CD8-positive, alpha-beta memory T cell (primary cell): ENCODE measurements around the gene TBC1D12. TPM values are rescaled to one million over a fixed set of nuclear protein-coding genes. Genes with fewer than 3 reads are reported as not detected.

Source experiments
- CTCF ChIA-PET: fragments of 350-600 bp; sonication (Branson Sonifier 250); formaldehyde crosslinking; loops from one replicate; lab custom pipeline; 2021; ENCODE audit warnings: antibody characterized with exemption; lab: Charles Lee
- POLR2A ChIA-PET: fragments of 350-600 bp; sonication (Branson Sonifier 250); formaldehyde crosslinking; loops from one replicate; lab custom pipeline; 2021; ENCODE audit warnings: antibody characterized with exemption; lab: Charles Lee
- DNase-seq, 5 donors: peaks; one replicate each; pipeline versions ENCODE4 v3.0.0 to v3.0.0-alpha.2; 2020 to 2022; ENCODE audit warnings: mixed read lengths in 1 of 5
- H3K27ac ChIP-seq: one replicate; pipeline ENCODE4 v1.7.0; 2013; ENCODE audit warnings: low read depth, mild to moderate bottlenecking, low read length, moderate library complexity
- H3K27me3 ChIP-seq: 2 replicates; pipeline ENCODE4 v1.7.0; 2013; ENCODE audit warnings: low read length, mild to moderate bottlenecking; ENCODE audit not compliant: insufficient read depth, poor library complexity, severe bottlenecking
- H3K36me3 ChIP-seq: 2 replicates; pipeline ENCODE4 v1.7.0; 2013; ENCODE audit warnings: mild to moderate bottlenecking, low read length, moderate library complexity; ENCODE audit not compliant: insufficient read depth
- H3K4me1 ChIP-seq: 2 replicates; pipeline ENCODE4 v1.7.0; 2013; ENCODE audit warnings: mild to moderate bottlenecking, low read length, moderate library complexity; ENCODE audit not compliant: insufficient read depth
- H3K4me3 ChIP-seq: 2 replicates; pipeline ENCODE4 v1.7.0; 2013; ENCODE audit warnings: mild to moderate bottlenecking, low read length
- H3K9me3 ChIP-seq: 2 replicates; pipeline ENCODE4 v1.7.0; 2013; ENCODE audit warnings: mild to moderate bottlenecking, low read length
- H3K27ac Mint-ChIP-seq, 8 donors: one replicate each; pipeline ENCODE4 v1.8.0; 2020 to 2021; ENCODE audit warnings: mixed read lengths in 8 of 8, mild to moderate bottlenecking in 6 of 8, inconsistent platforms in 3 of 8, moderate library complexity in 3 of 8
- H3K27me3 Mint-ChIP-seq, 2 donors: one replicate each; pipeline ENCODE4 v1.8.0; 2020 to 2021; ENCODE audit warnings: mixed read lengths in 2 of 2, mild to moderate bottlenecking in 1 of 2, moderate library complexity in 1 of 2
- H3K36me3 Mint-ChIP-seq, 3 donors: one replicate each; pipeline ENCODE4 v1.8.0; 2020 to 2021; ENCODE audit warnings: mixed read lengths in 3 of 3, inconsistent platforms in 1 of 3, mild to moderate bottlenecking in 1 of 3
- H3K4me1 Mint-ChIP-seq, 3 donors: one replicate each; pipeline ENCODE4 v1.8.0; 2020 to 2021; ENCODE audit warnings: mixed read lengths in 3 of 3, inconsistent platforms in 1 of 3, mild to moderate bottlenecking in 1 of 3
- H3K4me3 Mint-ChIP-seq, 7 donors: one replicate each; pipeline ENCODE4 v1.8.0; 2020 to 2021; ENCODE audit warnings: mixed read lengths in 7 of 7, mild to moderate bottlenecking in 6 of 7, moderate library complexity in 4 of 7, inconsistent platforms in 2 of 7
- H3K9me3 Mint-ChIP-seq, 5 donors: one replicate each; pipeline ENCODE4 v1.8.0; 2020 to 2022; ENCODE audit warnings: mixed read lengths in 5 of 5, mild to moderate bottlenecking in 3 of 5, moderate library complexity in 2 of 5, inconsistent platforms in 1 of 5
- polyA plus RNA-seq: library from polyadenylated mRNA; unstranded; fragments of 300-500 nt; fragmentation: Illumina TruSeq; gene quantifications from one replicate; pipeline ENCODE4 v1.2.3, GENCODE V29; 2021
- total RNA-seq, 2 experiments: library from RNA; stranded (reverse); gene quantifications; one replicate each; pipeline ENCODE4 v1.2.3, GENCODE V29; 2021

TBC1D12 gene
- total and polyA plus RNA-seq, 3 experiments from 2014 or later, result 0.46 to 0.78 TPM; not detected in 1

- Mint-ChIP-seq H3K9me3 (no peaks in the 10 kb centered on the region), H3K36me3 (peaks cover 0 to 5% (median 1%) of the 10 kb centered on the region in 3 donors), H3K27ac (no peak overlapping the region), H3K4me3 (no peak overlapping the region), H3K4me1 (no peaks in the 10 kb centered on the region), H3K27me3 (peaks cover 39 to 66% of the 10 kb centered on the region in 2 donors)
- Histone ChIP-seq H3K36me3 (no peaks in the 10 kb centered on the region), H3K9me3 (no peaks in the 10 kb centered on the region), H3K4me1 (no peaks in the 10 kb centered on the region), H3K27ac (no peak overlapping the region), H3K4me3 (no peak overlapping the region), H3K27me3 (peaks cover 12% of the 10 kb centered on the region)
- DNase-seq, result no peak
- CTCF ChIA-PET, result no interaction called here
- POLR2A ChIA-PET, result no interaction called here
These were observed 6.8 kb downstream of the TBC1D12 start for GRCh38 chr10:94409021-94409657.

DNA sequence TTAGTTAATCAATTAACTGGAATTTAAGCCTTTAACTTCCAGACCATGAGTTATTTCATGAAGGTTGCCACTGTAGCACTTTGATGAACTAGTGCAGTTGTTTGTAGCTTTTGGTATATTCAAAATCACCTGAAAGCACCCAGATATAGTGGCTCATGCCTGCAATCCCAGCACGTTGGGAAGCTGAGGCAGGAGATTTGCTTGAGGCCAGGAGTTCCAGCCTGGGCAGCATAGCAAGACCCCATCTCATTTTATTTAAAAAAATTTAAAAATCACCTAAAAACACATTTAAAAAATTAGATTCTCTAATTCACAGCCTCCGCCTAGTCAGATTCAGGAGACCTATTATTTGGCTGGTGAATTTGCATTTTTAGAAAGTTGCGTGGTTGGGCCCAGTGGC, 9.0 kb downstream of the TBC1D12 start:
- H3K27ac ChIP-seq, result no peak overlapping the region
- ChIA-PET POLR2A (no interaction called here), CTCF (no interaction called here)
- H3K27me3 Mint-ChIP-seq, result peaks cover 29 to 59% of the 10 kb centered on the region in 2 donors
- no peak overlapping the region for H3K27ac Mint-ChIP-seq
- H3K4me1 Mint-ChIP-seq, result no peaks in the 10 kb centered on the region
- H3K4me3 Mint-ChIP-seq, result no peak overlapping the region
- peaks cover 2% of the 10 kb centered on the region for H3K27me3 ChIP-seq
- DNase-seq, result no peak
- no peaks in the 10 kb centered on the region for H3K4me1 ChIP-seq
- H3K9me3 ChIP-seq, result no peaks in the 10 kb centered on the region
- H3K36me3 Mint-ChIP-seq, result peaks cover 0 to 1% (median 0%) of the 10 kb centered on the region in 3 donors
- H3K36me3 ChIP-seq, result no peaks in the 10 kb centered on the region
- H3K4me3 ChIP-seq, result no peak overlapping the region
- no peaks in the 10 kb centered on the region for H3K9me3 Mint-ChIP-seq

- H3K36me3 Mint-ChIP-seq, result no peaks in the 10 kb centered on the region
- no peaks in the 10 kb centered on the region for H3K9me3 ChIP-seq
- H3K4me1 ChIP-seq, result no peaks in the 10 kb centered on the region
- H3K27me3 ChIP-seq, result peaks cover 2% of the 10 kb centered on the region
- H3K4me3 ChIP-seq, result no peak overlapping the region
- no peak for DNase-seq
- no peak overlapping the region for H3K27ac ChIP-seq
- H3K9me3 Mint-ChIP-seq, result no peaks in the 10 kb centered on the region
- H3K4me3 Mint-ChIP-seq, result no peak overlapping the region
- H3K27me3 Mint-ChIP-seq, result peaks cover 21 to 53% of the 10 kb centered on the region in 2 donors
- no peaks in the 10 kb centered on the region for H3K36me3 ChIP-seq
- ChIA-PET CTCF (no interaction called here), POLR2A (no interaction called here)
- H3K27ac Mint-ChIP-seq, result no peak overlapping the region
- no peaks in the 10 kb centered on the region for H3K4me1 Mint-ChIP-seq
These were observed 10.1 kb downstream of the TBC1D12 start for GRCh38 chr10:94412449-94412848.

- H3K4me1 ChIP-seq, result no peaks in the 10 kb centered on the region
- H3K27me3 ChIP-seq, result peaks cover 2% of the 10 kb centered on the region
- H3K4me3 ChIP-seq, result no peak overlapping the region
- POLR2A ChIA-PET, result no interaction called here
- H3K36me3 Mint-ChIP-seq, result no peaks in the 10 kb centered on the region
- peaks cover 14 to 44% of the 10 kb centered on the region in 2 donors for H3K27me3 Mint-ChIP-seq
- DNase-seq, result no peak
- H3K4me1 Mint-ChIP-seq, result no peaks in the 10 kb centered on the region
- H3K27ac Mint-ChIP-seq, result no peak overlapping the region
- no peaks in the 10 kb centered on the region for H3K36me3 ChIP-seq
- no peaks in the 10 kb centered on the region for H3K9me3 Mint-ChIP-seq
- CTCF ChIA-PET, result no interaction called here
- no peak overlapping the region for H3K4me3 Mint-ChIP-seq
- no peak overlapping the region for H3K27ac ChIP-seq
- H3K9me3 ChIP-seq, result no peaks in the 10 kb centered on the region
These were observed 11.0 kb downstream of the TBC1D12 start for GRCh38 chr10:94413361-94413760.

DNA sequence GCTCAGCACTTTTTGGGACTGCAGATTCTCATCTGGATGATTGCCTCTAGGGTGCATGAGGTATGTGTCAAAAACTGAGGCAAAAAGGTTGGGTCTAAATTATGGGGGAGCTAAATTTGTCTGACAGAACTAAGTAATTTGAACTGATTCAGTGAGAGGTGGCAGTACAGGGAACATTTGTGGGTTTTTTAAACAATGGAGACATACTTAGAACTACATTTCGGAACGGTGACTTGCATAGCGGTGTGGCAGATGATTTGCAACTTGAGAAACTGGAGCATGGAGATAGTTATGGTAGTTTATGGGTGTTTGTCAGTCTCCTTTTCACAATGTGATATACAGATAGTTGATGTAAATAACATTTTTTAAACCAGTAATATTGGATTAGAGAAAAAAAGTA, 14.6 kb downstream of the TBC1D12 start:
- Histone ChIP-seq H3K4me3 (no peak overlapping the region), H3K27me3 (no peaks in the 10 kb centered on the region), H3K4me1 (no peaks in the 10 kb centered on the region), H3K36me3 (no peaks in the 10 kb centered on the region), H3K27ac (no peak overlapping the region), H3K9me3 (no peaks in the 10 kb centered on the region)
- Mint-ChIP-seq H3K9me3 (no peaks in the 10 kb centered on the region), H3K27ac (no peak overlapping the region), H3K4me3 (no peak overlapping the region), H3K27me3 (peaks cover 5 to 23% of the 10 kb centered on the region in 2 donors), H3K4me1 (no peaks in the 10 kb centered on the region), H3K36me3 (no peaks in the 10 kb centered on the region)
- CTCF ChIA-PET, result no interaction called here
- DNase-seq, result no peak
- POLR2A ChIA-PET, result no interaction called here

DNA sequence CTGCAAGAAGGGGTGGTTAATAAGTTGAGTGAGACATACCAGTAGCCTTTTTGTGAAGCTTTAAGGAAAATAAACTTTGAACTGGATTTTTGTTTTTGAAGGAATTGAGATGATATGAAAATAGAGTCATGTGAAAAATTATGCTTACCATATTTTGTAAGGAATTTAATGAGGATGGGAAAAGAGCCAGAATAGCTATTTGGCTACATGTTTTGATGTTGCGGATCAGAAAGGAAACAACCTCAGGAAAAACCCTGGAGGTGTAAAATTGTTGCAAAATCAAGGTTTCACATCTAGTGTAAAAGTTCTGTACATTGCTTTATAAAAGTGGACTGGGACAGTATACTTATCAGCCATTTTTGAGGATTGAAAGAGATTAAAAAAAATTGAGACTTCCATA, 15.0 kb downstream of the TBC1D12 start:
- no peaks in the 10 kb centered on the region for H3K4me1 Mint-ChIP-seq
- CTCF ChIA-PET, result no interaction called here
- POLR2A ChIA-PET, result no interaction called here

DNA sequence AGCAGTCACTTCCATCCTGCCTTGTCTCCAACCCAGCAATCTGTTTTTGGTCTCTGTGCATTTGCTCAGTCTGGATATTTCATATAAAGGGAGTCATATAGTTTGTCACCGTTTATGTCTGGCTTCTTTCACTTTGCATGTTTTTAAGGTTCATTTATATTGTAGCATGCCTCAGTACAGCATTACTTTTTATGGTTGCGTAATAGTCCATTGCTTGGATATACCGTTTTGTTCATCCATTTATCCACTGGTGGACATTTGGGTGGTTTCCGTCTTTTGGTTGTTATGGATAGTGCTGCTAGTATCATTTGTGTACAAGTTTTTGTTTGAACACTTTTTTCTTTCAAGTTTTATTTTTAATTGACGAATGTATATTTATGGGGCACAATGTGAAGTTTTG, 18.2 kb downstream of the TBC1D12 start:
- Mint-ChIP-seq H3K4me3 (no peak overlapping the region), H3K36me3 (no peaks in the 10 kb centered on the region), H3K27me3 (peaks cover 8 to 30% of the 10 kb centered on the region in 2 donors), H3K27ac (no peak overlapping the region), H3K9me3 (peaks cover 0 to 7% (median 0%) of the 10 kb centered on the region in 5 donors), H3K4me1 (no peaks in the 10 kb centered on the region)
- DNase-seq, result no peak
- H3K4me3 ChIP-seq, result no peak overlapping the region
- POLR2A ChIA-PET, result no interaction called here
- H3K4me1 ChIP-seq, result no peaks in the 10 kb centered on the region
- no peaks in the 10 kb centered on the region for H3K36me3 ChIP-seq
- H3K27ac ChIP-seq, result no peak overlapping the region
- CTCF ChIA-PET, result no interaction called here
- H3K27me3 ChIP-seq, result no peaks in the 10 kb centered on the region
- H3K9me3 ChIP-seq, result no peaks in the 10 kb centered on the region

More for the DNA sequence above, 15.0 kb downstream of the TBC1D12 start:
- Histone ChIP-seq H3K36me3 (no peaks in the 10 kb centered on the region), H3K27ac (no peak overlapping the region), H3K4me3 (no peak overlapping the region), H3K27me3 (no peaks in the 10 kb centered on the region), H3K9me3 (no peaks in the 10 kb centered on the region), H3K4me1 (no peaks in the 10 kb centered on the region)
- H3K9me3 Mint-ChIP-seq, result no peaks in the 10 kb centered on the region
- no peak for DNase-seq
- H3K36me3 Mint-ChIP-seq, result no peaks in the 10 kb centered on the region
- H3K27ac Mint-ChIP-seq, result no peak overlapping the region
- no peak overlapping the region for H3K4me3 Mint-ChIP-seq
- peaks cover 4 to 20% of the 10 kb centered on the region in 2 donors for H3K27me3 Mint-ChIP-seq

DNA sequence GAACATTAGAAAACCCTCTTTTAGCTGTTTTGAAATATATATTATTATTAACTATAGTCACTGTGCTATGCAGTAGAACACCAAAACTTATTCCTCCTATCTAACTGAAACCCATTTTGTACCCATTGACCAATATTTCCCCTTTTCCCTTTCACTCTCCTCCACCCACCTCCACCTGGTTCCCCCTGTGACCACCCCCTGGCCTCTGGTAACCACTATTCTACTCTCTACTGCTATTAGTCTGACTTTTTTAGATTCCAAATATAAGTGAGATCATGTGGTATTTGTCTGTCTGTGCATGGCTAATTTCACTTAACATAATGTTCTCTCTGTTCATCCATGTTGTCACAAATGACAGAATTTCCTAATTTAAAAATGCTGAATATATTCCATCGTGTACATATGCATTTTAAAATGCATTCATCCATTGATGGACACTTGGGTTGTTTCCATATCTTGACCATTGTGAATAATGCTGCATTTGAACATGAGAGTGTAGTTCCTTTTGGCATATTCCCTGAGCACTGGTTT, 18.7 kb downstream of the TBC1D12 start:
- H3K27ac Mint-ChIP-seq, result no peak overlapping the region
- no peak overlapping the region for H3K4me3 ChIP-seq
- H3K27me3 Mint-ChIP-seq, result peaks cover 8 to 31% of the 10 kb centered on the region in 2 donors
- H3K4me1 Mint-ChIP-seq, result no peaks in the 10 kb centered on the region
- H3K9me3 Mint-ChIP-seq, result peaks cover 0 to 7% (median 3%) of the 10 kb centered on the region in 5 donors
- H3K4me3 Mint-ChIP-seq, result no peak overlapping the region
- H3K36me3 ChIP-seq, result no peaks in the 10 kb centered on the region
- DNase-seq, result no peak
- CTCF ChIA-PET, result no interaction called here
- H3K4me1 ChIP-seq, result no peaks in the 10 kb centered on the region
- H3K27me3 ChIP-seq, result no peaks in the 10 kb centered on the region
- no peak overlapping the region for H3K27ac ChIP-seq
- POLR2A ChIA-PET, result no interaction called here
- H3K36me3 Mint-ChIP-seq, result no peaks in the 10 kb centered on the region
- H3K9me3 ChIP-seq, result no peaks in the 10 kb centered on the region
